ENCODE results near the gene SNRNP70. TPM values are rescaled to one million over a fixed set of nuclear protein-coding genes. Genes with fewer than 3 reads are reported as not detected.

SNRNP70 gene
- total RNA-seq, 1 donor from 2014 or later: 403 TPM

- Mint-ChIP-seq H3K9me3 (peaks cover 10% of the 10 kb centered on the region), H3K4me3 (peak overlapping the region; percentile 89), H3K4me1 (peaks cover 35% of the 10 kb centered on the region), H3K27me3 (ENCODE audit: low read depth) (no peaks in the 10 kb centered on the region), H3K27ac (peak overlapping the region; percentile 96), H3K36me3 (no peaks in the 10 kb centered on the region)
- TF ChIP-seq CTCF (IDR thresholded peaks at IDR 0.05; ENCODE audit: unreplicated experiment): no peak
- peak; percentile 78 to 88 for DNase-seq (ENCODE audit: low spot score in 2 of 2, unreplicated experiment in 2 of 2)
These were observed 65.1 kb downstream of the SNRNP70 start for GRCh38 chr19:49150106-49150943.

- H3K9me3 Mint-ChIP-seq: peaks cover 10% of the 10 kb centered on the region
- no peak for DNase-seq (ENCODE audit: low spot score in 2 of 2, unreplicated experiment in 2 of 2)
- TF ChIP-seq CTCF (IDR thresholded peaks at IDR 0.05; ENCODE audit: unreplicated experiment): no peak
- H3K36me3 Mint-ChIP-seq: no peaks in the 10 kb centered on the region
- H3K27ac Mint-ChIP-seq: no peak overlapping the region
- peak overlapping the region; percentile 89 for H3K4me3 Mint-ChIP-seq
- no peaks in the 10 kb centered on the region for H3K27me3 Mint-ChIP-seq (ENCODE audit: low read depth)
- peaks cover 35% of the 10 kb centered on the region for H3K4me1 Mint-ChIP-seq
These were observed 65.6 kb downstream of the SNRNP70 start for GRCh38 chr19:49150944-49151243.

GRCh38 chr19:49151267-49152118, 66.2 kb downstream of the SNRNP70 start:
- H3K36me3 Mint-ChIP-seq: no peaks in the 10 kb centered on the region
- peaks cover 10% of the 10 kb centered on the region for H3K9me3 Mint-ChIP-seq
- peaks cover 35% of the 10 kb centered on the region for H3K4me1 Mint-ChIP-seq
- peak overlapping the region; percentile 82 for H3K27ac Mint-ChIP-seq
- peak in 1 of 2 experiments; percentile 74 for DNase-seq (ENCODE audit: low spot score in 2 of 2, unreplicated experiment in 2 of 2)
- H3K27me3 Mint-ChIP-seq (ENCODE audit: low read depth): no peaks in the 10 kb centered on the region
- H3K4me3 Mint-ChIP-seq: peak overlapping the region; percentile 89
- TF ChIP-seq CTCF (IDR thresholded peaks at IDR 0.05; ENCODE audit: unreplicated experiment): no peak

- no peak for DNase-seq (ENCODE audit: low spot score in 2 of 2, unreplicated experiment in 2 of 2)
- Mint-ChIP-seq H3K27me3 (ENCODE audit: low read depth) (no peaks in the 10 kb centered on the region), H3K4me1 (peaks cover 32% of the 10 kb centered on the region)
These were observed 66.9 kb downstream of the SNRNP70 start for GRCh38 chr19:49152119-49152550.

More at GRCh38 chr19:49152119-49152550, 66.9 kb downstream of the SNRNP70 start:
- no peak for TF ChIP-seq CTCF (IDR thresholded peaks at IDR 0.05; ENCODE audit: unreplicated experiment)
- no peaks in the 10 kb centered on the region for H3K36me3 Mint-ChIP-seq
- H3K9me3 Mint-ChIP-seq: peaks cover 10% of the 10 kb centered on the region
- peak overlapping the region; percentile 89 for H3K4me3 Mint-ChIP-seq
- H3K27ac Mint-ChIP-seq: no peak overlapping the region

All from mesothelial cell of epicardium (in vitro differentiated cells).